ENCODE measurements around the gene TFR2.

TFR2 gene

GRCh38 chr7:100654908-100655831 is 13.8 kb upstream of the TFR2 start:
- ATAC-seq (no peak), DNase-seq (no peak)

- no peak for ATAC-seq
- DNase-seq: no peak
These were observed 8.6 kb upstream of the TFR2 start for GRCh38 chr7:100649826-100650565.

GRCh38 chr7:100642534-100642907 is 1.2 kb upstream of the TFR2 start:
- ATAC-seq (peak; percentile 50), DNase-seq (peak; percentile 41)

GRCh38 chr7:100641860-100642533 is 645 bp upstream of the TFR2 start:
- DNase-seq: no peak
- ATAC-seq: no peak

GRCh38 chr7:100640517-100641440 is 573 bp downstream of the TFR2 start:
- ATAC-seq: no peak
- no peak for DNase-seq

GRCh38 chr7:100639995-100640516 is 1.3 kb downstream of the TFR2 start:
- ATAC-seq (no peak), DNase-seq (no peak)

GRCh38 chr7:100632951-100633717 is 8.2 kb downstream of the TFR2 start:
- peak; percentile 77 for ATAC-seq

GRCh38 chr7:100630066-100630465 is 11.3 kb downstream of the TFR2 start:
- DNase-seq: no peak
- ATAC-seq: no peak

More at GRCh38 chr7:100632951-100633717, 8.2 kb downstream of the TFR2 start:
- DNase-seq: peak; percentile 77

GRCh38 chr7:100629117-100629716 is 12.1 kb downstream of the TFR2 start:
- ATAC-seq: no peak
- peak; percentile 56 for DNase-seq

GRCh38 chr7:100627238-100627549 is 14.2 kb downstream of the TFR2 start:
- no peak for ATAC-seq
- no peak for DNase-seq

- ATAC-seq (peak; percentile 94), DNase-seq (peak; percentile 88)
These were observed 14.7 kb downstream of the TFR2 start for GRCh38 chr7:100626530-100627237.

GRCh38 chr7:100626055-100626454 is 15.3 kb downstream of the TFR2 start:
- DNase-seq: no peak
- ATAC-seq: no peak

GRCh38 chr7:100623951-100624824 is 17.2 kb downstream of the TFR2 start:
- no peak for ATAC-seq
- DNase-seq: no peak

GRCh38 chr7:100621554-100621953 is 19.8 kb downstream of the TFR2 start:
- no peak for DNase-seq

GRCh38 chr7:100620804-100621203 is 20.5 kb downstream of the TFR2 start:
- no peak for ATAC-seq
- DNase-seq: no peak

More at GRCh38 chr7:100621554-100621953, 19.8 kb downstream of the TFR2 start:
- no peak for ATAC-seq

GRCh38 chr7:100620239-100620638 is 21.1 kb downstream of the TFR2 start:
- DNase-seq: no peak

GRCh38 chr7:100614308-100614861 is 27.0 kb downstream of the TFR2 start:
- DNase-seq (no peak), ATAC-seq (no peak)

More at GRCh38 chr7:100620239-100620638, 21.1 kb downstream of the TFR2 start:
- ATAC-seq: no peak
